K562 (cell line): Measurements from ENCODE around the gene ZDHHC6.

ENCODE experiments used
- CTCF ChIP-seq, 3 experiments: IDR thresholded peaks in 2 of 3; conservative IDR thresholded peaks in 1 of 3; 2 replicates each; pipeline ENCODE4 v1.5.1; 2011 to 2012; ENCODE audit warnings: low read length in 3 of 3, mild to moderate bottlenecking in 3 of 3, control low read depth in 2 of 3, improper control_type of control experiment in 1 of 3, inconsistent platforms in 1 of 3, low read depth in 1 of 3, mixed read lengths in 1 of 3, moderate library complexity in 1 of 3; ENCODE audit not compliant: insufficient read depth in 2 of 3
- KLF1 ChIP-seq: fragments of 450-650 bp; IDR thresholded peaks from 2 replicates; pipeline ENCODE4 v1.6.1; 2016; ENCODE audit warnings: missing genetic modification characterization, missing compliant biosample characterization
- SIRT6 ChIP-seq: IDR thresholded peaks from one replicate; pipeline ENCODE4 v1.6.1; 2012; ENCODE audit warnings: low read depth, mild to moderate bottlenecking, control low read depth, inconsistent platforms, low read length, moderate library complexity
- ZNF518B ChIP-seq: fragments of 250-450 bp; sonication (Bioruptor Pico); IDR thresholded peaks from 2 replicates; pipeline ENCODE4 v1.5.0; 2021; ENCODE audit warnings: mild to moderate bottlenecking, moderate library complexity

GRCh38 chr10:112460366-112460765, 13.7 kb upstream of the ZDHHC6 start:
- TF ChIP-seq ZNF518B (CRISPR knock-in tag): no peak
- no peak for TF ChIP-seq SIRT6
- TF ChIP-seq CTCF (IDR thresholded peaks at IDR 0.05 in 2 of 3, conservative IDR thresholded peaks at IDR 0.05 in 1 of 3; ENCODE audit: insufficient read depth in 2 of 3, low read depth in 1 of 3, low read length in 3 of 3): no peak
- no peak for TF ChIP-seq KLF1 (tag)
